ENCODE results near the gene SYN1. TPM values are rescaled to one million over a fixed set of nuclear protein-coding genes. Genes with fewer than 3 reads are reported as not detected.
A peak's percentile ranks its signal among the peaks of the same experiment; 100 is the strongest.

SYN1 gene
- total RNA-seq, 1 donor from 2014 or later, result 5.7 TPM

DNA sequence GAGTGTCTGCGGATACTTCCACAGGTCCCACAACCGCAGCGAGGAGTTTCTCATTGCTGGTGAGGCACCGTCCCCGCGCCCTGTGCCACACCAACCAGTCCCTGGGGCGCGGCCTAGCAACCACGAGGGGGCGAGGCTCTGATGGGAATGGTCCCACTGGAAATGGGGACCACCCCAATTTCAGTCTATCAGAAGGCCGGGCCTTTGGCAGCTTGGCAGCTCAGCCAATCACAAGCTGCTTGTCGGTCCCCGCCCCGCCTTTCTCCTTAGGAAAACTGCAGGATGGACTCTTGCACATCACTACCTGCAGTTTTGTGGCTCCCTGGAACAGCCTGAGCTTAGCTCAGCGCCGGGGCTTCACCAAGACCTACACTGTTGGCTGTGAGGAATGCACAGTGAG, 34.4 kb downstream of the SYN1 start:
- Histone ChIP-seq H3K4me3 (no peak overlapping the region), H3K27ac (peak overlapping the region in 1 of 2 donors; percentile 85), H3K27me3 (no peaks in the 10 kb centered on the region), H3K9me3 (no peaks in the 10 kb centered on the region), H3K4me1 (peaks cover 0 to 3% of the 10 kb centered on the region in 2 donors), H3K36me3 (peaks cover 5 to 7% of the 10 kb centered on the region in 2 donors)
- TF ChIP-seq, protein P1, sequence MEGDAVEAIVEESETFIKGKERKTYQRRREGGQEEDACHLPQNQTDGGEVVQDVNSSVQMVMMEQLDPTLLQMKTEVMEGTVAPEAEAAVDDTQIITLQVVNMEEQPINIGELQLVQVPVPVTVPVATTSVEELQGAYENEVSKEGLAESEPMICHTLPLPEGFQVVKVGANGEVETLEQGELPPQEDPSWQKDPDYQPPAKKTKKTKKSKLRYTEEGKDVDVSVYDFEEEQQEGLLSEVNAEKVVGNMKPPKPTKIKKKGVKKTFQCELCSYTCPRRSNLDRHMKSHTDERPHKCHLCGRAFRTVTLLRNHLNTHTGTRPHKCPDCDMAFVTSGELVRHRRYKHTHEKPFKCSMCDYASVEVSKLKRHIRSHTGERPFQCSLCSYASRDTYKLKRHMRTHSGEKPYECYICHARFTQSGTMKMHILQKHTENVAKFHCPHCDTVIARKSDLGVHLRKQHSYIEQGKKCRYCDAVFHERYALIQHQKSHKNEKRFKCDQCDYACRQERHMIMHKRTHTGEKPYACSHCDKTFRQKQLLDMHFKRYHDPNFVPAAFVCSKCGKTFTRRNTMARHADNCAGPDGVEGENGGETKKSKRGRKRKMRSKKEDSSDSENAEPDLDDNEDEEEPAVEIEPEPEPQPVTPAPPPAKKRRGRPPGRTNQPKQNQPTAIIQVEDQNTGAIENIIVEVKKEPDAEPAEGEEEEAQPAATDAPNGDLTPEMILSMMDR (IDR thresholded peaks at IDR 0.05), result no peak
- peak in 1 of 2 donors; percentile 62 for DNase-seq (ENCODE audit: low spot score in 2 of 2)
- intact Hi-C loops (cut with DNase I), result no loop called here

DNA sequence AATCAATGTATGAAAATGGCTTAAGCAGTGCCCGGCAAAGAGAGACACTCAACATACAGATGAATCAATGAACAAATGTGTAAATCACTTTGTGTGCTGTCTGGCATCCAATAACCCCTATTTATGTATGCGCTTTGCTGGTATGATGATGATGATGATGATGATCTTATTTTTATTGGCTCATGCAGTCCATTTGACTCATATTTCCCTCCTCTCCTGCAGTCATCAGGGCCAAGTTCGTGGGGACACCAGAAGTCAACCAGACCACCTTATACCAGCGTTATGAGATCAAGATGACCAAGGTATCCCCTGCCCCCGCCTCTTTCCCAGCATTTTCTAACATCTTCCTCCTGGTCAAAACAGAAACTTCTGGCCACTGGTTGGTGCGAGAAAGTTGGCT, 34.9 kb downstream of the SYN1 start:
- peaks cover 0 to 3% of the 10 kb centered on the region in 2 donors for H3K4me1 ChIP-seq
- intact Hi-C loops (cut with DNase I), result loop anchor here (5.0 kb wide), 1 partner anchor 63 kb away; no protein-coding TSS in a partner anchor
- H3K9me3 ChIP-seq, result no peaks in the 10 kb centered on the region
- H3K36me3 ChIP-seq, result peaks cover 5 to 7% of the 10 kb centered on the region in 2 donors
- H3K27ac ChIP-seq, result peak overlapping the region in 1 of 2 donors; percentile 85
- TF ChIP-seq, protein P1 (IDR thresholded peaks at IDR 0.05), result peak in 1 of 3 experiments; percentile 1
- DNase-seq (ENCODE audit: low spot score in 2 of 2), result no peak
- H3K27me3 ChIP-seq, result no peaks in the 10 kb centered on the region
- H3K4me3 ChIP-seq, result no peak overlapping the region

DNA sequence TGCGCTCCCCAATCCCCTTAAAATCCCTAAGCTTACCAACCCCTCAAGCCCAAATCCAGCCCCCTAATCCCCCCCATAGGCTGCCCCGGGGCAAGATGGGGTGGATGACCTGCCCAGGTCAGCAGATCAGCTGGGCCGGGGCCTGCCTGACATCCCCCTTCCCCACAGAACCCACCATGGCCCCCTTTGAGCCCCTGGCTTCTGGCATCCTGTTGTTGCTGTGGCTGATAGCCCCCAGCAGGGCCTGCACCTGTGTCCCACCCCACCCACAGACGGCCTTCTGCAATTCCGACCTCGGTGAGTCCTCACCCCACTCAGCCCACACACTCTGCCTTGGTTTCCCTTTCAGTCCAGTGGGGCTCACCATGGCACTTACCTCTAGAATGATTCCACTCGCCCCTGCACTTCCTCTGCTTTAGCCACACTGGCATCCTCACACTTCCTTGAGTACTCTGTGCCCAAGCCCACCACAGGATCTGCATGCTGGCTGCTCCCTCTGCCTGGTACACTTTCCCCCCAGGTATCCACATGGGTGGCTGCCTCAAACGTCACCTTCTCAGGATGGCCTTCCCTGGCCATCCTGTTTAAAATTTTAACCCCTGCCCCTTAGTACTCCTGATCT, 36.3 kb downstream of the SYN1 start:
- Histone ChIP-seq H3K27ac (peak overlapping the region; percentile 85 to 90), H3K9me3 (no peaks in the 10 kb centered on the region), H3K4me1 (peaks cover 0 to 3% of the 10 kb centered on the region in 2 donors), H3K27me3 (no peaks in the 10 kb centered on the region), H3K36me3 (peaks cover 5 to 7% of the 10 kb centered on the region in 2 donors), H3K4me3 (peak overlapping the region; percentile 60 to 70)
- TF ChIP-seq, protein P1 (IDR thresholded peaks at IDR 0.05), result no peak
- DNase-seq (ENCODE audit: low spot score in 2 of 2), result peak in 1 of 2 donors; percentile 55
- intact Hi-C loops (cut with DNase I), result loop anchor here (5.0 kb wide), 1 partner anchor 64 kb away; no protein-coding TSS in a partner anchor

DNA sequence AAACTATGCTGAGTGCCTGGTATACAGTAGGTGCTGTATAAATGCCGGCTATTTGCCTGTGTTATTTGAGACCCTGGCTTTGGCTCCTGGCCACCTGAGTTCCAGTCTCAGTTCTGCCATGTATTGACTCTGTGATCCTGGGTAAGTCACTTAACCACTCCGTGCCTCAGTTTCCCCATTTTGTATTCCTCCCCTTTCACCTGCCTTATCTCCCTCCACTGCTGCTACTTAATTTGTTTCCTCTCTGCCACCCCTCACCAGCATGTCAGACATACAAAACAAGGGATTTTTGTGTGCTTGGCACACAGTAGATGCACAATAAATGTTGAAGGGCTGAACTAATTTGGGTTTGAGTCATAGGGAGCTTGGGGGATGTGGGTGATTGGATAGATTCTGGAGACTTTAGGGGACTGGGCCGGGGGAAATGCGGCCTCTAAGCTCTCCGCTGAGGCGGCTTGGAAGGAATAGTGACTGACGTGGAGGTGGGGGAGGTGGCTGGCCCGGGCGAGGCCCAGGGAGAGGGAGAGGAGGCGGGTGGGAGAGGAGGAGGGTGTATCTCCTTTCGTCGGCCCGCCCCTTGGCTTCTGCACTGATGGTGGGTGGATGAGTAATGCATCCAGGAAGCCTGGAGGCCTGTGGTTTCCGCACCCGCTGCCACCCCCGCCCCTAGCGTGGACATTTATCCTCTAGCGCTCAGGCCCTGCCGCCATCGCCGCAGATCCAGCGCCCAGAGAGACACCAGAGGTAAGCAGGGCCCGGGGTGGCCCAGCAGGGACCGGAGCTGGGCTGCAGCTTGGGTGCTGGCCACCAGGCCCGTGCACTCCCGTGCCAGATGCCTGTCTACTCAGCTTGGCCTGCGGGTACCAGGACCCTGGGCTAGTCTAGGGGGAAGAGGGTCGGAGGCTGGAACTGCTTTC, 37.7 kb downstream of the SYN1 start, which contains the start of gene TIMP1:
Gene TIMP1 (plus strand): TSS at position 706 of the 917 bp plus-strand sequence. CDS start 980 bp downstream, outside the sequence.
- H3K9me3 ChIP-seq, result no peaks in the 10 kb centered on the region
- H3K27ac ChIP-seq, result peak within 1 kb of the TSS; percentile 85 to 90
- peak within 1 kb of the TSS; percentile 60 to 70 for H3K4me3 ChIP-seq
- intact Hi-C loops (cut with DNase I), result loop anchor here (1.0 to 5.0 kb wide), 2 partner anchors 21 to 65 kb away; partner anchors contain the start of gene ARAF
- H3K27me3 ChIP-seq, result no peaks in the 10 kb centered on the region
- peak; percentile 86 to 96 for DNase-seq (ENCODE audit: low spot score in 2 of 2)
- TF ChIP-seq, protein P1 (IDR thresholded peaks at IDR 0.05), result no peak
- H3K4me1 ChIP-seq, result peaks cover 0 to 6% of the 10 kb centered on the region in 2 donors
- peaks cover 5 to 7% of the 10 kb centered on the region in 2 donors for H3K36me3 ChIP-seq

DNA sequence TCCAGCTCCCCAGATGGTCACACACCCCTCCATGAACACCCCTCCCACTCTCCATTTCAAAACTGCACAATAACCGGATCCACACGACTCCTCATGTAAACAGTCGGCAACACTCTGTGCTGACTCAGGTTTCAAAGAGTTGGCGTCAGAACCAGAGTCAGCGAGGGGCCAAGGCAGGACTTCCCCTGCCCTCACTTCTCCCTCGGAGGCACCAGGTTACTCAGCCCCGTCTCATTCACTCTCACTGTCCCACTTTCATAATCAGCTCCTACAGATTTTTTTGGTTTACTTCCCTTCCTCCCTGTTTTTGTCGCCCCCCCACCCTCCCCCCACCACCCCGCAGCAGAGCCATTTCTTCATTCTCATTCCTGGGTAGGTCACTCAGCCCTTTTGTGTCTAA, 40.1 kb downstream of the SYN1 start:
- H3K27ac ChIP-seq, result peak overlapping the region in 1 of 2 donors; percentile 6
- intact Hi-C loops (cut with DNase I), result no loop called here
- DNase-seq (ENCODE audit: low spot score in 2 of 2), result no peak

More for the DNA sequence above, 40.1 kb downstream of the SYN1 start:
- TF ChIP-seq, protein P1 (IDR thresholded peaks at IDR 0.05), result no peak
- no peaks in the 10 kb centered on the region for H3K27me3 ChIP-seq
- H3K4me3 ChIP-seq, result no peak overlapping the region
- peaks cover 0 to 4% of the 10 kb centered on the region in 2 donors for H3K4me1 ChIP-seq
- H3K9me3 ChIP-seq, result no peaks in the 10 kb centered on the region
- no peaks in the 10 kb centered on the region for H3K36me3 ChIP-seq

Measured in ascending aorta (tissue), 2 donors.